Astrocyte of the cerebellum (primary cell): ENCODE results near the gene GPC1.

ENCODE experiments used
- DNase-seq: peaks from one replicate; pipeline ENCODE4 v3.0.0-alpha.2; 2011; ENCODE audit warnings: low read depth
- H3K4me3 ChIP-seq: 2 replicates; pipeline ENCODE4 v1.5.1; 2011; ENCODE audit warnings: mild to moderate bottlenecking, low read depth, low read length, moderate library complexity
- CTCF ChIP-seq: IDR thresholded peaks from 2 replicates; pipeline ENCODE4 v1.5.1; 2012; ENCODE audit warnings: low read length, low read depth, moderate library complexity, mild to moderate bottlenecking; ENCODE audit errors: missing control alignments
- in situ Hi-C: cut with HindIII; loops from 2 replicates; pipeline ENCODE4 v1.10.0; 2017; ENCODE audit warnings: low sequenced_read_pairs

Gene GPC1

DNA sequence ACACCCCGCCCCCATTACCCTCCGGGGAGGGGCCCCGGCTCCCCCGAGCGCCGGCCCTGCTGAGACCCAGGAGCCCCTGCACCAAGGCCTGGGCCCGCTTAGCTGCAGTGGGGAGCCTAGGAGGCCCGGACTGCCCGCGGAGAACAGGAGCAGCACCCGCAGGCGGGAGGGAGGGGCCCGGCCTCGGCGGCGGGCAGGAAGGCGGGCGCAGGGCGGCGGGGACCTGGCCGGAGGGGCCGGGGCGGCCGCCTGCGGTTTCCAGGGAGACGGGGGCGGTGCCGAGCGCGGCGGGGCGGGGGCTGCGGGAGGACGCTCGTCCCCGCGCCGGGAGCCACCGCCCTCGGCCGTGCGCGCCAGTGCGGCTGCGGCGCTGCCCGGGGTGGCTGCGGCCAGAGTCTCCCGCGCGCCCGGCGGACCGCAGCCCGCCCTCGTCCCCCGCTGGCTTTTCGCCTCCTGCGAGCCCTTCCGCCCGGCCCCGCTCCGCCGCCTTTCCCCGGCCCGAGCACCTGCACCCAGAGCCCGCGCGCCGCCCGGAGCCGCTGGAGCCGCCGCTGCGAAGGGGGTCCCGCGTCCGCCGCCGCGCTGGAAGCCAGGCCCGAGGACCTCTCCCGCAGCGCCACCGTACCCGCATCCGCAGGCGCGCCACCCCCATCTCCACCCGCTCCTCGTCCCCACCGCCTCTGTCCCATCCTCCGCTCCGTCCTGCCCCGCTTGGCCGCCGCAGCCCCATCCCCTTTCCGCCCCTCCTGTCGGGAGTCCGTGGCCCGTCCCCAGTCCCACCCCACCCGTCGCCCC, 17.2 kb downstream of the GPC1 start:
- in situ Hi-C loops = no loop called here
- DNase-seq = no peak
- H3K4me3 ChIP-seq = peak overlapping the region; percentile 43
- no peak for TF ChIP-seq CTCF

DNA sequence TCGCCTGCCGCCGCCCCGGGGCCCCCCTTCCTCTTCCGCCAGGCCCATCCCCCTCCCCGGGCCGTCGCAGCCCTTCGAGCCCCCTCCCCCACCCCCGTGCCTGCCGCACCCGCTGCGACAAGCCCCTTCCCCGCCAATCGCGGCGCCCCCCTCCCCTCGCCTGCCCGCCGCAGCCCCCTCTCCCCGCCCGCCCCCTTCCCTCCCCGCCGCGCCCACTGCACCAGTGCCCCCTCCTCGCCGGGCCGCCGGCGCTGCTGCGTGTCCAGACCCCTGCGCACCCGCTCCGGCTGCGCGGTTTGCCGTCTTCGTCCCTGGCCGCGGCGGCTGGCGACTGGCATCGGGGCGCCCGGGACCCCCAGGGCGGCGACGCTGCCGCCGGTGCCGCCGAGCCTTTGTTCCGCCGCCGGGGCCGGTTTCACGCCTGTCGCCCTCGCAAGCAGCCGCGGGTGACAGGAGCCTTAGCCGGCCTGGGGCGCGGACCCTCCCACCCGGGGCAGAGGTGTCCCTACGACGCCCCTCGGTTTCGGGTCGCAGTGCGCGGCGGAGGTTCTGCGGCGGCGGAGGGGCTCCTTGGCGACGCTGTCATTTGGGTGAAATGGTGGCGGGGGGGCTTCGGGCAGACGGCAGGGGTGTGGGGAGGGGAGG, 18.1 kb downstream of the GPC1 start:
- TF ChIP-seq CTCF = no peak
- no peak for DNase-seq
- in situ Hi-C loops = no loop called here
- H3K4me3 ChIP-seq = no peak overlapping the region

DNA sequence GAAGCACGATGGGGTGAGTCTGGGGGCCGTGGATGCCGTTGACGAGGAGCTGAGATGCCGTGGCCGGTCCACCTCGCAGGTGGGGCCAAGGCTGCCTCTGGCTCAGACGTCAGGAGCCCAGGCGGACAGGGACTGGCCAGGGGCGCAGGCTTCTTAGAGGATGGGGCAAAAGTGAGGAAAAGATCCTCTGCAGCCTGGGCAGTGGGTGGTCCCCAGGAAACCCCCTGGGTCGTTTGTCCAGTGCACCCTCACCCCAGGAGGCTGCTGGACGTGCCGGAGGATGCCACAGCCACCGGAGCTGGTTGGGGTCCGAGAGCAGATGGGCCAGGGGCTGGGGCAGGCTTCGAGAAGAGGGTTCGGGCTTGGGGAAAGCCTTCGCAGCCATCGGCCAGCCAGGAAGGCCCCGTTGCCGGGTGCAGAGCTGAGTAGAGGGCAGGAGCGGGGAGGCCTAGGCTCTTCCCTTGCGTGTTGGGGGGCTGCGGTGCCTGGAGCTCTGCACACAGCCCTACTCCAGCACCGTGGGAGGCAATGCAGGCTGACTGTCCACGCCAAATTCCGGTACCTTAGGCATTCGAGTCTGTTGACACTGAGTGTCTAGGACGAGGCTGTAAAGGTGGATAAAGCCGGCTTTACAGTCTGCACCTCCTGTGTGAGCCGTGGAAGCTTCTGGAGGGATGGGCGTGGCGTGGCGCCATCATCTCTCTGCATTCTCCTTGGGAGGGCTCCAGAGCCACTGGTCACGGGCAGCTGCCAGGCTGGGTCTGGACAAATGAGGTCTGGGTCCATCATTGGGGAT, 18.8 kb downstream of the GPC1 start:
- TF ChIP-seq CTCF = no peak
- DNase-seq = no peak
- no peak overlapping the region for H3K4me3 ChIP-seq
- in situ Hi-C loops = no loop called here

DNA sequence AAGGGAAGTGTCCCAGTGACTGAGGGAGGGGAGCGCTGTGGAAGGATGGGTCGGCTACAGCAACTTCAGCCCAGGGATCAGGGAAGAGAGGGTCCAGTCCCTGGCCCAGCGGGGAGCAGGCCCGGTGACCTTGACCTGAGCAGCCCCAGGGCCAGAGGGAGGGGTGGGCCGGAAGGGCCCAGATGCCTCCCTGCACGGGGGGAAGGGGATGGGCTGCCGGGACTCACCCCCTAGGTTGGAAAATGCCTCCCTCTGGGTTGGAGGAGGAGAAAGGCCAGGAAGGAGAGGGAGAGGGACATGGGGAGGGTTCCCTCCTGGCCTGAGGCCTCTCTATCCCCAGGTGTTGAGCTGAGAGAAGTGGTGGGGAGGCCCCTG, 19.8 kb downstream of the GPC1 start:
- DNase-seq = no peak
- in situ Hi-C loops = no loop called here
- no peak overlapping the region for H3K4me3 ChIP-seq
- no peak for TF ChIP-seq CTCF

DNA sequence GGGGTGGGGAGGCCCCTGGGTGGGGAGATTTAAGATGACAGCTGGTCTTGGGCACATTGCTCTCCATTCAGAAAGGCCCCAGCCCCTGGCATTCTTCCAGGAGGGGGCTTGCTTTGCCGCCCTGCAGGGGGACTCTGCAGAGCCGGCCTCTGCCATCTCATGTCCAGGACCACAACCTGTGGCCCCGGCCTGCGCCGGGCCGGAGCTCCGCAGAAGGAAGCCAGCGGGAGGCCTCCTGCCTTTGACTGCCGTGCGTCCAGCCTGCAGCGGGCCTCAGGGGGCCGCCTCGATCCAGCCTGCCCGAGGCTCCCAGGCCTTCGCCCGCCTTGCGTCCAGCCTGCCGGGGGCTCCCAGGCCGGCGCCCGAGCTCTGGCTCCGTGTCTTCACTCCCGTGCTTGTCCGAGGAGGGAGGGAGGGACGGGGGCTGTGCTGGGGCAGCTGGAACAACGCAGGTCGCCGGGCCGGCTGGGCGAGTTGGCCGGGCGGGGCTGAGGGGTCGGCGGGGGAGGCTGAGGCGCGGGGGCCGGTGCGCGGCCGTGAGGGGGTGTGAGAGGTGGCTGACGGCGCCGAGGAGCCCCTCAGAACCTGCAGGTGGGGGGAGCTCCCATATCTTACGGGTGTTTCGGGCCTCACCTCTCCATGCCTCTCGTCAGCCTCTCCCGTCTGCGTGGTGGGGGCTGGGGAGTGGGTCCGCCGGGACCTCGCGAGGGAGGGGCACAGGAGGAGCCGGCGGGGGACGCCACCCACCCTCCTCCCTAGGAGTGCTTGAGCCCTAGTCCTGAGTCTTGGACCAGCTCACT, 20.4 kb downstream of the GPC1 start:
- no peak for DNase-seq
- TF ChIP-seq CTCF = no peak
- no peak overlapping the region for H3K4me3 ChIP-seq
- in situ Hi-C loops = no loop called here
